Loucy (cell line): ENCODE data around the gene PPM1L.
A peak's percentile ranks its signal among the peaks of the same experiment; 100 is the strongest.

ENCODE experiments used
- H2AFZ ChIP-seq: fragments of 200-600 bp; sonication (generic); 2 replicates; pipeline ENCODE4 v1.6.0; 2016; ENCODE audit warnings: antibody characterized with exemption, mild to moderate bottlenecking, low read length, moderate library complexity
- H3F3A ChIP-seq: fragments of 200-600 bp; 2 replicates; pipeline ENCODE4 v1.6.0; 2016; ENCODE audit warnings: antibody characterized with exemption, low read depth, mild to moderate bottlenecking
- H3K27me3 ChIP-seq: fragments of 200-600 bp; sonication (generic); 2 replicates; pipeline ENCODE4 v1.6.1; 2014; ENCODE audit warnings: low read length, mild to moderate bottlenecking; ENCODE audit not compliant: insufficient read depth, poor library complexity, severe bottlenecking
- H3K36me3 ChIP-seq: fragments of 200-600 bp; sonication (generic); 2 replicates; pipeline ENCODE4 v1.6.1; 2016; ENCODE audit warnings: low read length; ENCODE audit not compliant: insufficient read depth
- H3K4me1 ChIP-seq: fragments of 200-600 bp; sonication (generic); 2 replicates; pipeline ENCODE4 v1.5.1; 2014; ENCODE audit warnings: low read length, mild to moderate bottlenecking; ENCODE audit not compliant: insufficient read depth, poor library complexity, severe bottlenecking
- H3K4me2 ChIP-seq: fragments of 200-600 bp; sonication (generic); 2 replicates; pipeline ENCODE4 v1.6.0; 2014; ENCODE audit warnings: antibody characterized with exemption, low read length, low read depth, mild to moderate bottlenecking; ENCODE audit not compliant: poor library complexity, severe bottlenecking
- H3K4me3 ChIP-seq: fragments of 200-600 bp; sonication (generic); 2 replicates; pipeline ENCODE4 v1.5.1; 2014; ENCODE audit warnings: low read length, mild to moderate bottlenecking, mixed read lengths; ENCODE audit not compliant: poor library complexity, severe bottlenecking
- H3K79me2 ChIP-seq: fragments of 200-600 bp; sonication (generic); 2 replicates; pipeline ENCODE4 v1.6.1; 2014; ENCODE audit warnings: low read length; ENCODE audit not compliant: insufficient read depth
- H3K9ac ChIP-seq: fragments of 200-600 bp; sonication (generic); 2 replicates; pipeline ENCODE4 v1.6.0; 2014; ENCODE audit warnings: mild to moderate bottlenecking, low read depth, low read length, moderate library complexity; ENCODE audit not compliant: poor library complexity, severe bottlenecking
- H3K9me2 ChIP-seq: fragments of 200-600 bp; sonication (generic); replicated peaks from 2 replicates; pipeline ENCODE4 v1.6.1; 2016; ENCODE audit warnings: low read depth, low read length, mixed read lengths
- H3K9me3 ChIP-seq: fragments of 200-600 bp; sonication (generic); 2 replicates; pipeline ENCODE4 v1.6.1; 2014; ENCODE audit warnings: mild to moderate bottlenecking, antibody characterized with exemption, low read length, low read depth; ENCODE audit not compliant: insufficient read depth
- H4K20me1 ChIP-seq: fragments of 200-600 bp; sonication (generic); 2 replicates; pipeline ENCODE4 v1.6.0; 2014; ENCODE audit warnings: antibody characterized with exemption, low read length, mild to moderate bottlenecking; ENCODE audit not compliant: insufficient read depth, poor library complexity, severe bottlenecking
- CTCF ChIP-seq: fragments of 200-600 bp; sonication (generic); conservative IDR thresholded peaks from 2 replicates; pipeline ENCODE4 v1.5.1; 2014; ENCODE audit warnings: mild to moderate bottlenecking, antibody characterized with exemption, low read length
- EZH2phosphoT487 ChIP-seq: fragments of 200-600 bp; IDR thresholded peaks from 2 replicates; pipeline ENCODE4 v1.6.1; 2018; ENCODE audit warnings: antibody characterized with exemption, mild to moderate bottlenecking, moderate library complexity, borderline replicate concordance

PPM1L gene

GRCh38 chr3:161067335-161067734, 311.3 kb downstream of the PPM1L start:
- Histone ChIP-seq H3F3A (peaks cover 12% of the 10 kb centered on the region; the same call in 1 of the 2 replicates), H3K4me2 (peak overlapping the region; percentile 46), H3K4me1 (peaks cover 68% of the 10 kb centered on the region), H3K79me2 (no peaks in the 10 kb centered on the region), H3K9ac (peak overlapping the region; percentile 27), H3K9me3 (no peaks in the 10 kb centered on the region), H3K4me3 (peak overlapping the region; percentile 25), H3K36me3 (no peaks in the 10 kb centered on the region), H3K9me2 (no peaks in the 10 kb centered on the region), H4K20me1 (no peaks in the 10 kb centered on the region), H3K27me3 (no peaks in the 10 kb centered on the region), H2AFZ (no peak overlapping the region; the same call in 1 of the 2 replicates)
- TF ChIP-seq CTCF, result no peak

- no peaks in the 10 kb centered on the region for H3K79me2 ChIP-seq
- H3K9me2 ChIP-seq, result no peaks in the 10 kb centered on the region
- H3K36me3 ChIP-seq, result no peaks in the 10 kb centered on the region
- peak overlapping the region; percentile 75 for H3K4me2 ChIP-seq
- H3K4me3 ChIP-seq, result peak overlapping the region; percentile 55
- no peaks in the 10 kb centered on the region for H3K27me3 ChIP-seq
- H3K4me1 ChIP-seq, result peaks cover 74% of the 10 kb centered on the region
- H2AFZ ChIP-seq, result no peak overlapping the region
- H3F3A ChIP-seq, result peaks cover 12% of the 10 kb centered on the region; the same call in 1 of the 2 replicates
- H3K9ac ChIP-seq, result peak overlapping the region; percentile 69
- no peaks in the 10 kb centered on the region for H3K9me3 ChIP-seq
- TF ChIP-seq CTCF (no peak), EZH2phosphoT487 (no peak)
- no peaks in the 10 kb centered on the region for H4K20me1 ChIP-seq
Observed at GRCh38 chr3:161069511-161070251, 313.6 kb downstream of the PPM1L start.

- Histone ChIP-seq H2AFZ (no peak overlapping the region), H3K9me2 (no peaks in the 10 kb centered on the region), H3K79me2 (no peaks in the 10 kb centered on the region), H3K4me1 (peaks cover 70% of the 10 kb centered on the region), H3F3A (peaks cover 12% of the 10 kb centered on the region; the same call in 1 of the 2 replicates), H4K20me1 (no peaks in the 10 kb centered on the region), H3K9me3 (no peaks in the 10 kb centered on the region), H3K27me3 (no peaks in the 10 kb centered on the region), H3K36me3 (no peaks in the 10 kb centered on the region), H3K4me3 (peak overlapping the region; percentile 55), H3K9ac (peak overlapping the region; percentile 69), H3K4me2 (peak overlapping the region; percentile 75)
- no peak for TF ChIP-seq CTCF
- TF ChIP-seq EZH2phosphoT487, result no peak
Observed at GRCh38 chr3:161070252-161070930, 314.4 kb downstream of the PPM1L start.
